Activated naive CD4-positive, alpha-beta T cell treated with anti-CD3 and anti-CD28 coated beads for 36 hours (primary cell): ENCODE measurements around the gene ACAP2. TPM values are rescaled to one million over a fixed set of nuclear protein-coding genes. Genes with fewer than 3 reads are reported as not detected.
"Not testable (repeated sequence)": the region's sequence is repeated elsewhere in the genome, so short reads cannot be mapped to it uniquely, and the experiment has no call there.

ENCODE experiments used
- CTCF ChIA-PET: fragments of 350-600 bp; sonication (Branson Sonifier 250); formaldehyde crosslinking; loops from one replicate; lab custom pipeline; 2021; ENCODE audit warnings: antibody characterized with exemption; lab: Charles Lee
- DNase-seq: peaks from one replicate; pipeline ENCODE4 v3.0.0-alpha.2; 2020
- H3K27ac Mint-ChIP-seq: one replicate; pipeline ENCODE4 v1.8.0; 2021; ENCODE audit warnings: mild to moderate bottlenecking, mixed read lengths
- H3K27me3 Mint-ChIP-seq: one replicate; pipeline ENCODE4 v1.8.0; 2021; ENCODE audit warnings: low read depth, mixed read lengths
- H3K36me3 Mint-ChIP-seq: one replicate; pipeline ENCODE4 v1.8.0; 2021; ENCODE audit warnings: low read depth, mixed read lengths
- H3K4me1 Mint-ChIP-seq: one replicate; pipeline ENCODE4 v1.8.0; 2021; ENCODE audit warnings: low read depth, mixed read lengths
- H3K4me3 Mint-ChIP-seq: one replicate; pipeline ENCODE4 v1.8.0; 2021; ENCODE audit warnings: mild to moderate bottlenecking, moderate library complexity, mixed read lengths
- H3K9me3 Mint-ChIP-seq: one replicate; pipeline ENCODE4 v1.8.0; 2021; ENCODE audit warnings: mixed read lengths
- intact Hi-C: fragments of 100-400 bp; cut with micrococcal nuclease; formaldehyde crosslinking; loops from one replicate; pipeline ENCODE4 v1.15.1; 2023
- total RNA-seq, 2 experiments: library from RNA; stranded (reverse); gene quantifications; one replicate each; pipeline ENCODE4 v1.2.3, GENCODE V29; 2021

Gene ACAP2, protein sequence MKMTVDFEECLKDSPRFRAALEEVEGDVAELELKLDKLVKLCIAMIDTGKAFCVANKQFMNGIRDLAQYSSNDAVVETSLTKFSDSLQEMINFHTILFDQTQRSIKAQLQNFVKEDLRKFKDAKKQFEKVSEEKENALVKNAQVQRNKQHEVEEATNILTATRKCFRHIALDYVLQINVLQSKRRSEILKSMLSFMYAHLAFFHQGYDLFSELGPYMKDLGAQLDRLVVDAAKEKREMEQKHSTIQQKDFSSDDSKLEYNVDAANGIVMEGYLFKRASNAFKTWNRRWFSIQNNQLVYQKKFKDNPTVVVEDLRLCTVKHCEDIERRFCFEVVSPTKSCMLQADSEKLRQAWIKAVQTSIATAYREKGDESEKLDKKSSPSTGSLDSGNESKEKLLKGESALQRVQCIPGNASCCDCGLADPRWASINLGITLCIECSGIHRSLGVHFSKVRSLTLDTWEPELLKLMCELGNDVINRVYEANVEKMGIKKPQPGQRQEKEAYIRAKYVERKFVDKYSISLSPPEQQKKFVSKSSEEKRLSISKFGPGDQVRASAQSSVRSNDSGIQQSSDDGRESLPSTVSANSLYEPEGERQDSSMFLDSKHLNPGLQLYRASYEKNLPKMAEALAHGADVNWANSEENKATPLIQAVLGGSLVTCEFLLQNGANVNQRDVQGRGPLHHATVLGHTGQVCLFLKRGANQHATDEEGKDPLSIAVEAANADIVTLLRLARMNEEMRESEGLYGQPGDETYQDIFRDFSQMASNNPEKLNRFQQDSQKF
- 10 to 100 TPM; 37.9 to 42.1 TPM for total RNA-seq

DNA sequence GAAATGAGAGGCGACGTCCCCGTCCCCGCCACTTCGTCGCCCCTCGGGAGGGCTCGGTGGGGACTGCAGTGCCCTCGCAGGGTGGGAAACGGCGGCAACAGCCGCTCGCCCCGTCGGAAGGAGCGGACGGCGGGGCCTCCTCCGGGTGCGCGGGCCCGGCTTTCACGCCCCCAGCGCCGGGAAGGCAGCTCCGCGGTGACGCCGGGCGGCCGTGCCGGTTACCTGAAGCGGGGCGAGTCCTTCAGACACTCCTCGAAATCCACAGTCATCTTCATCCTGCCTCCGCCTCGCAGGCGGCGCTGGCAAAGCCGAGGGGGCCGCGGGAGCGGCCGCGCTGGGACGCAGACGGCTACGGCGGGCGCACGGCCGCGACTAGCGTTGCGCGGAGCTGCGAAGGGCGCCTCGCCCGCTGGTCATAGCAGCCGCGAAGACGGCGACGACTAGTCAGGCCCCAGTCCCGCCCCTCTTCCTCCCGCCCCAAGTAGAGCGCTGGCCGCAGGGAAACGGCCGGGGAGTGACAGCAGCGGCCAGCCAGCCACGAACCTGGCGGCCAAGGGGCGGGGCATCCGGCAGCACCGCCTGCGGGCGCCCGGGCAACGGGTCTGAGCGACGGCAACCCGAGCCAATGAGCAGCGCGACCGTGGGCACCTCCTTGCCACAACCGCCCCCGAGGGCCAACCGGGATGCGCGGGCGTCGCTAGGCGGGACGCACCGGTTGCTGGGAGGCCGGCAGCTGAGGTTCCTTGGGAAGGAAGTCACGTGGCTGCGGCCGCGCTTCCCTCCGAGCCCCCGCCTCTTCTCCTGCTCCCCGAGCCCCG lies at the start of gene ACAP2:
TSS of gene ACAP2 (minus strand) at position 448 of the 818 bp plus-strand sequence. CDS start at position 275, 173 bp downstream.
- Mint-ChIP-seq H3K4me3 (peak within 1 kb of the TSS; percentile 93), H3K27me3 (no peaks in the 10 kb centered on the region), H3K9me3 (no peaks in the 10 kb centered on the region), H3K27ac (peak within 1 kb of the TSS; percentile 89), H3K4me1 (peaks cover 45% of the 10 kb centered on the region), H3K36me3 (peaks cover 1% of the 10 kb centered on the region)
- DNase-seq = peak; percentile 99
- CTCF ChIA-PET = interaction anchor here (1.1 to 1.7 kb wide), 3 partner anchors 12 to 171 kb away, joined by 4 to 9 read pairs (median 5); partner anchors contain the start of gene XXYLT1
- intact Hi-C loops = loop anchor here (1.0 to 10.0 kb wide), 10 partner anchors 16 to 1062 kb away; partner anchors contain the start of genes LSG1, RNF168 and XXYLT1

DNA sequence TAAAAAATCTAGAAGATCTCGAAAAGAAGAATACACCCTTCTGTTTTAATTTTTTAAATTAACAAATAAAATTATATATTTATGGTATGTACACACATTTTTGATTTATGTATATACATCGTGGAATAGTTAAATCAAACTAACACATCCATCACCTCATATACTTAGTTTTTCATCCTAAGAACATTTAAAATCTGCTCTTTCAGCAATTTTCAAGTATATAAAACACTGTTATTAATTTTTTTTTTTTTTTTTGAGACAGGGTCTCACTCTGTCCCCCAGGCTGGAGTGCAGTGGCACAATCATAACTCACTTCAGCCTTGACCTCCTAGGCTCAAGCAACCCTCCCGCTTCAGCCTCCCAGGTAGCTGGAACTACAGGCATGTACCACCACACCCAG lies 32.8 kb upstream of the ACAP2 start:
- Mint-ChIP-seq H3K27ac (no peak overlapping the region), H3K27me3 (peaks cover 5% of the 10 kb centered on the region), H3K4me3 (no peak overlapping the region), H3K36me3 (no peaks in the 10 kb centered on the region), H3K4me1 (no peaks in the 10 kb centered on the region), H3K9me3 (no peaks in the 10 kb centered on the region)
- intact Hi-C loops = no loop called here
- no peak for DNase-seq
- CTCF ChIA-PET = no interaction called here

DNA sequence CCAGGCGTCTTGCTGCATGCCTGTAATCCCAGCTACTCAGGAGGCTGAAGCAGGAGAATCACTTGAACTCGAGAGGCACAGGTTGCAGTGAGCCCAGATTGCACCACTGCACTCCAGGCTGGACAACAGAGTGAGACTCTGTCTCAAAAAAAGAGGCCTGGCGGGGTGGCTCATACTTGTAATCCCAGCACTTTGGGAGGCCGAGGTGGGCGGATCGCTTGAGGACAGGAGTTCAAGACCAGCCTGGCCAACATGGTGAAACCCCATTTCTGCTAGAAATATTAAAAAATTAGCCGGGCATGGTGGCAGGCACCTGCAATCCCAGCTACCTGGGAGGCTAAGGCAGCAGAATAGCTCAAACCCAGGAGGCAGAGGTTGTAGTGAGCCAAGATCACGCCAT lies 32.3 kb upstream of the ACAP2 start:
- DNase-seq, H3K9me3 Mint-ChIP-seq, intact Hi-C loops, H3K4me1 Mint-ChIP-seq, H3K27me3 Mint-ChIP-seq, CTCF ChIA-PET, H3K27ac Mint-ChIP-seq, H3K36me3 Mint-ChIP-seq, H3K4me3 Mint-ChIP-seq: not testable (repeated sequence)

DNA sequence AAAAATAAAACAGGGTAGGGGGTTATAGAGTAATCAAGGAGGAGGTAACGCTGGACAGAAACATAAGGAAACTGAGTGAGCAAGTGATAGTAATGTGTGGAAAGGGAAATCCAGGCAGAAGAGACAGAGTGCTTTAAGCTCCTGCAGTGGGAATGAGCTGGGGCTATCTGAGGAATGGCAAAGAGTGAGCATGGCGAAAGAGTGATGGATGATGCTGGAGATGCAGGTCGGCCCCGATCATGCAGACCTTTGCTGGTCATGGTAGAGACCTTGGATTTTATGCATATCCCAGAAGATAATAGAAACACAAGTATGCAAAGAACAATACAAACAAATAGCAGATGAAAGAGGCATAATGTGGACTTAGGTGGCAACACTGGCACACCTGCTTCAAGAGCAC lies 26.0 kb upstream of the ACAP2 start:
- Mint-ChIP-seq H3K9me3 (peaks cover 15% of the 10 kb centered on the region), H3K4me3 (no peak overlapping the region), H3K4me1 (peaks cover 14% of the 10 kb centered on the region), H3K27ac (no peak overlapping the region), H3K27me3 (no peaks in the 10 kb centered on the region), H3K36me3 (no peaks in the 10 kb centered on the region)
- no peak for DNase-seq
- intact Hi-C loops = no loop called here
- CTCF ChIA-PET = no interaction called here

DNA sequence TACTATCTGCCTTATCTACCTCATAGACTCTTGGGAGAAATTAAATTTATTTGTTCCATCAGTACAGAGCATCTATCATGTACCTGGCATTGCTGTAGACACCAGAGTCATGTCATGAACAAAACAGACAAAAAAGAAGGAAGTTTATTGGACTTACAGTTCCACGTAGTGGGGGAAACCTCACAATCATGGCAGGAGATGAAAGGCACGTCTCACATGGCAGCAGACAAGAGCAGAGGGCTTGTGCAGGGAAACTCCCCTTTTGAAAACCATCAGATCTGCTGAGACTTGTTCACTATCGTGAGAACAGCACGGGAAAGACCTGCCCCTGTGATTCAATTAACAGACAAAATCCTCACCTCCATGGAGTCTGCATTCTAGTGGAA lies 25.6 kb upstream of the ACAP2 start:
- peak; percentile 35 for DNase-seq
- Mint-ChIP-seq H3K27me3 (no peaks in the 10 kb centered on the region), H3K27ac (peak overlapping the region; percentile 65), H3K36me3 (no peaks in the 10 kb centered on the region), H3K9me3 (peaks cover 15% of the 10 kb centered on the region), H3K4me1 (peaks cover 14% of the 10 kb centered on the region), H3K4me3 (no peak overlapping the region)
- CTCF ChIA-PET = no interaction called here
- intact Hi-C loops = no loop called here

DNA sequence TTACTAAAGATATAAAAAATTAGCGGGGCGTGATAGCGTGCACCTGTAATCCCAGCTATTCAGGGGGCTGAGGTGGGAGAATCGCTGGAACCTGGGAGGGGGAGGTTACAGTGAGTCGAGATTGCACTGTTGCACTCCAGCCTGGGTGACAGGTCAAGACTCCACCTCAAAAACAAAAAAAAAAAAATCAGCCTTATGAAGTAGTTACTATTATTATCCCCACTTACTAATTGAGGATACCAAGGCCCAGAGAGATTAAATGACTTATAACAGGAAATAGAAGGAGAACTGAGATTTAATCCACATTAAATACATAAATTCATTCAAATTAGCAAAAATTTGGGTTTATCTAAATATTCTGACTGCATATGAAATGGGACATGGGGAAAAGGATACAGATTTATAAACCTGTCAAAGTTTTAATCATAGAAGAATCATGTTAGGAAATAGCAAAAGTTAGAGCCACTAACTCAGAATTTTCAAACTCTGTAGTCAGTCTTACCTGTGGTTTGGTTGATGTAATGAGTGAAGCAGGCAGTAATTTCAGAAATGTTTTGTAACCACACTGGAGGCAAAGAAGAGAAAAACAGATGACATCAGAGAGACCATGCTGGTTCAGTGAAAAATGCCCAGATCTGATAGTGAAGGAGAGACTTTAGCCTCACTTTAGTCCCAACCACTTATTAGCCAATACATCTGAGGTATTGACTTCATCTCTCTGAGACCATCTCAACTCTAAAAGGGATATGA lies 25.0 kb upstream of the ACAP2 start:
- no peaks in the 10 kb centered on the region for H3K36me3 Mint-ChIP-seq
- peak overlapping the region; percentile 65 for H3K27ac Mint-ChIP-seq
- H3K27me3 Mint-ChIP-seq = no peaks in the 10 kb centered on the region
- peaks cover 15% of the 10 kb centered on the region for H3K9me3 Mint-ChIP-seq
- DNase-seq = no peak
- CTCF ChIA-PET = no interaction called here
- H3K4me1 Mint-ChIP-seq = peaks cover 14% of the 10 kb centered on the region
- intact Hi-C loops = no loop called here
- H3K4me3 Mint-ChIP-seq = no peak overlapping the region

DNA sequence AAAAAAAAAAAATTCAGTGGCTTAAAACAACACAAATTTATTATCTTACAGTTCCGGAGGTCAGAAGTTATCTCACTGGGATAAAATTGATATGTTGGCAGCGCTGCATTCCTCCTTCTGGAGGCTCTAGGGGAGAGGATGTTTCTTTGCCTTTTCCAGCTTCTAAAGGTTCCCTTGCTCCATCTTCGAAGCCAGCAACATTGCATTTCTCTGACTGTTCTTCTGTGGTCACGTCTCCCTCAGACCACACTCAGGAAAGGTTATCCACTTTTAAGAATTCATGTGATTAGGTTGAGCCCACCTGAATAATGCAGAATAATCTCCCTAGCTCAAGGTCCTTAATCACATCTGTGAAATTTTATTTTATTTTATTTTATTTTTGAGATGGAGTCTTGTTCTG lies 23.4 kb upstream of the ACAP2 start:
- no peak overlapping the region for H3K27ac Mint-ChIP-seq
- intact Hi-C loops = no loop called here

DNA sequence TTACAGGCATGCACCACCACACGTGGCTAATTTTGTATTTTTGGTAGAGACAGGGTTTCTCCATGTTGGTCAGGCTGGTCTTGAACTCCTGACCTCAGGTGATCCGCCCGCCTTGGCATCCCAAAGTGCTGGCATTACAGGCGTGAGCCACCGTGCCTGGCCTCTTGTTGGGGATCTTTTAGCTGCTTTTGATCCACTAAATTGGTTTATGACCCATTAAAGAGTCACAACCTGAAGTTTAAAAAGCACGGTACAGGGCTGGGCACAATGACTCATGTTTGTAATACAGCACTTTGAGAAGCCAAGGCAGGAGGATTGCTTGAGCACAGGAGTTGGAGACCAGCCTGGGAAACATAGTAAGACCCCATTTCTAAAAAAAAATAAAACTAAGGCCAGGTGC lies 20.1 kb upstream of the ACAP2 start:
- intact Hi-C loops, H3K9me3 Mint-ChIP-seq, H3K27me3 Mint-ChIP-seq, DNase-seq, H3K36me3 Mint-ChIP-seq, H3K27ac Mint-ChIP-seq, H3K4me3 Mint-ChIP-seq, CTCF ChIA-PET: not testable (repeated sequence)
- H3K4me1 Mint-ChIP-seq = peaks cover 13% of the 10 kb centered on the region

More for the DNA sequence above, 23.4 kb upstream of the ACAP2 start:
- H3K36me3 Mint-ChIP-seq = no peaks in the 10 kb centered on the region
- H3K4me3 Mint-ChIP-seq = no peak overlapping the region
- CTCF ChIA-PET = interaction anchor here (0.6 kb wide), 1 partner anchor 304 kb away, joined by 3 read pairs; no protein-coding TSS in a partner anchor
- DNase-seq = no peak
- no peaks in the 10 kb centered on the region for H3K27me3 Mint-ChIP-seq
- peaks cover 15% of the 10 kb centered on the region for H3K9me3 Mint-ChIP-seq
- peaks cover 14% of the 10 kb centered on the region for H3K4me1 Mint-ChIP-seq

DNA sequence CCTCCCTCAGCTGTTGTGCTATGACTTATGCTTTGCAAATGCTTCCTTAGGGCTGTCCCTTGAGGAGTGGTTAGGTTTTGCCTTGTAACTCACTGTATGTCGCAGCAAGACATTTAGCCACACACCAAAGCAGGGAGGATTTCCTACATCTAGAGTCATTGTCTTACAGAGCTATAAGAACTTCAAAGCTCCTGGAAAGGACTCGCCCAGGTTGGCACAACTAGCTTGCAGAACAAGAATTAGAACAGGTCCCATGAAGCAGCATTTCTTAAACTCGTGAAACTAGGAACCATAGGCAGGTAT lies 19.4 kb upstream of the ACAP2 start:
- H3K27me3 Mint-ChIP-seq = no peaks in the 10 kb centered on the region
- CTCF ChIA-PET = no interaction called here
- no peaks in the 10 kb centered on the region for H3K9me3 Mint-ChIP-seq
- H3K4me3 Mint-ChIP-seq = no peak overlapping the region
- intact Hi-C loops = no loop called here
- no peak overlapping the region for H3K27ac Mint-ChIP-seq
- no peak for DNase-seq
- no peaks in the 10 kb centered on the region for H3K36me3 Mint-ChIP-seq
- H3K4me1 Mint-ChIP-seq = peaks cover 10% of the 10 kb centered on the region

DNA sequence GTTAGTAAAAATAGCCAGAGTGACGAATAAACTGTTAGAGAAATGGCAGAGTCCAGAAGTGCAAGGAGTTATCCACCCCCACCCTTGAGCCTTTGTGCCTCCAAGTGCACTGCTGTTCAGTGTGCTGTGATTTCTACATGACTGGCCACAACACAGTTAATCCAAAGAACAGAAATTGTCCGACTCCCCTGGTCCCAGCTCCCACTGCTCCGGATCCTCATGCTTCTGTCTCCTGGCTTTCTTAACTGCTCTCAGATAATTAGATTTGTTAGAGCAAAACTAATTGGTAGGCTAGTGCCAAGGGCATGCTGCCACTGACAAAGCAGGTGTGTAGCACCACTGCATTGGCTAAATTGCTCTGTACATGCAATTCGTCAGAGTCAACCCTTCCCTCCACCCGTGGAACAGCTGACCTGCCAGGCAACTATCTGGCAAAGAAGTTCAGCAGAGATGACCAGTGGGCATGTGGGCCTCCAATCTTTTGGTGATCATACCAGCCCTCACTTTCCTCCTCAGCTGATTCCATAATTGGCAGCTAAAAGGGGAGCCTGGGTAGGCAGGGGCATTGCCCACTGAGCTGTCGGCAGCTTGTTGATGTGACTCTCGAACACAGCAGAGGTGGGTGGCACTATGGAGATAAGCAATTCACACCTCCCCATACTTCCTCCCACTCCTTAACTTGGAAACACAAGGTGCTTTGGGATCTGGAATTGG lies 18.9 kb upstream of the ACAP2 start:
- Mint-ChIP-seq H3K4me3 (no peak overlapping the region), H3K27ac (no peak overlapping the region), H3K27me3 (no peaks in the 10 kb centered on the region), H3K36me3 (no peaks in the 10 kb centered on the region), H3K9me3 (no peaks in the 10 kb centered on the region), H3K4me1 (peaks cover 10% of the 10 kb centered on the region)
- no peak for DNase-seq
- intact Hi-C loops = no loop called here
- CTCF ChIA-PET = no interaction called here

DNA sequence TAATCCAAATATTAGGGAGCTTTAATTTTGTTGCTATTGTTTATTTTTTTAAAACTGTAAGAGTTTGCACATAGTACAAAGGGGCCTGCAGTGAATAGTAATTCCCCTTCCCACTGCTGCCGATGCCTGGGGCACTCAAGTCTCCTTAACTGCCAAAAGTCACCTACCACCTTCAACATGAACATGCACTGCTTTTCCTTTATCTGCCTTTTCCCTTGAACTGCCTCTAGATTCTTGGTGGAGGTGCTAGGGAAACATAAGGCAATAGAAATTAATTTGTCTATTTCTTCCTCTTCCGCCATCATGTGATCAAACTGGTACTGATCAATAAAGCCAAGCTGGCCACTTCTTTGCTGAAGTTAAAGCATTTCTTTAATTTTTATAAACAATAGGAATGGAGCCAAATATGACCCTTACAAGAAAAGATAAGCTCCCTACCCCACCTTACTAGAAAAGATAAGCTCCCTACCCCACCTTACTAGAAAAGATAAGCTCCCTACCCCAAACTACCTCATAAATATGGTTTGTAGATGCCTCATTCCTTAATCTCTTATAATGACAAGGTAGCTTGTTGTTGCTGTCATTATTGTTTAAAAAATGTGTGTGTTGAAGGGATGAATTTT lies 17.4 kb upstream of the ACAP2 start:
- Mint-ChIP-seq H3K4me3 (no peak overlapping the region), H3K4me1 (peaks cover 20% of the 10 kb centered on the region), H3K9me3 (no peaks in the 10 kb centered on the region), H3K36me3 (no peaks in the 10 kb centered on the region), H3K27me3 (no peaks in the 10 kb centered on the region), H3K27ac (no peak overlapping the region)
- CTCF ChIA-PET = interaction anchor here (0.7 to 0.8 kb wide), 2 partner anchors 189 to 599 kb away, joined by 3 read pairs; partner anchors contain the start of gene XXYLT1
- DNase-seq = no peak
- intact Hi-C loops = no loop called here
